ENCODE data around the gene GPR137. TPM values are rescaled to one million over a fixed set of nuclear protein-coding genes. Genes with fewer than 3 reads are reported as not detected.

Gene GPR137
- total RNA-seq, 2 experiments from 2014 or later, result 18.3 to 52.3 TPM

DNA sequence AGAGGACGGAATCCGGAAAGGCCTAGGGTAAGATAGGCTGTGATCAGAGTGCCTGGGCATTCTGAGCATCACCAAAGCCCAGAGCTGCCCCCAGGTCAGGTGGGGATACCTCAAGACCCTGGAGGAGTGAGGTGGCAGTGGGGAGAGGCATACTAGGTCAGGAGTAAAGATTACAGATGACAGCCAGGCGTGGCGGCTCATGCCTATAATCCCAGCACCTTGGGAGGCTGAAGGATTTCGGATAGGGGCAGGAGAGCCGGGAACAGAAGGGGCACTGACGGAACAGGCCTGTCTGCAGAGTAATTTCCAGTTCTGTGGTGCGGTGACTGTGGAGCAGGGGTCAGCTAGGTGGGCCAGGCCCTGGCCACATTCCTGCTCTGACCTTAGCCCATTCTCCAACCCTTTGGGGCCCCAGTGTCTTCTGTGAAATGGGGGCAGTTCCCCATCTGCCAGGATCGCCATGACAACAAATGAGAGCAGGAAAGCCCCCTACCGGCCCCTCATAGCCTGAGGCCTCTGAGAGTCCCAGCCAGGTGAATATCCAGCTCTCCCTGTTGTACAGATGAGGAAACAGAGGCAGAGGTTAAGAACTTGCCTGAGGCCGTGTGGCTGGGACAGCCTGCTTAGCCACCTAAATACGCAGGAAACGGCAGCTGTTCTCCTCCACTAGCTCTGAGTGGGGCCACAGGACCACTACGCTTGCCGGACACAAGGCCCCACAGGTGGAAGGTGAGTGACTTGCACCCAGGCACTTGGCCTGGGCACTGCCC lies 10.4 kb upstream of the GPR137 start:
- ChIA-PET POLR2A (interaction anchor here (0.7 kb wide), 1 partner anchor 29 kb away, joined by 10 read pairs; no protein-coding TSS in a partner anchor), CTCF (ENCODE audit: unreplicated experiment) (no interaction called here)
- Histone ChIP-seq H4K20me1 (ENCODE audit: insufficient read depth, low read length) (no peaks in the 10 kb centered on the region), H3K4me3 (ENCODE audit: low read depth, low read length, poor library complexity, severe bottlenecking) (no peak overlapping the region), H3K36me3 (ENCODE audit: insufficient read depth, low read length) (peaks cover 13% of the 10 kb centered on the region; the same call in 1 of the 2 replicates), H3K4me2 (ENCODE audit: low read length) (no peak overlapping the region), H3K9me2 (ENCODE audit: insufficient read depth, low read length) (no peaks in the 10 kb centered on the region), H3K4me1 (ENCODE audit: insufficient read depth, low read length, poor library complexity, severe bottlenecking) (peaks cover 9% of the 10 kb centered on the region), H3K79me2 (ENCODE audit: insufficient read depth, low read depth, low read length) (peaks cover 11% of the 10 kb centered on the region; the same call in 1 of the 2 replicates), H3K27ac (ENCODE audit: low read depth, low read length, poor library complexity, severe bottlenecking) (no peak overlapping the region), H3K9me3 (ENCODE audit: low read length) (no peaks in the 10 kb centered on the region), H2AFZ (ENCODE audit: low read length) (no peak overlapping the region)
- no TSS peak for BruUV-seq (replicated peaks)
- TF ChIP-seq, protein P1, sequence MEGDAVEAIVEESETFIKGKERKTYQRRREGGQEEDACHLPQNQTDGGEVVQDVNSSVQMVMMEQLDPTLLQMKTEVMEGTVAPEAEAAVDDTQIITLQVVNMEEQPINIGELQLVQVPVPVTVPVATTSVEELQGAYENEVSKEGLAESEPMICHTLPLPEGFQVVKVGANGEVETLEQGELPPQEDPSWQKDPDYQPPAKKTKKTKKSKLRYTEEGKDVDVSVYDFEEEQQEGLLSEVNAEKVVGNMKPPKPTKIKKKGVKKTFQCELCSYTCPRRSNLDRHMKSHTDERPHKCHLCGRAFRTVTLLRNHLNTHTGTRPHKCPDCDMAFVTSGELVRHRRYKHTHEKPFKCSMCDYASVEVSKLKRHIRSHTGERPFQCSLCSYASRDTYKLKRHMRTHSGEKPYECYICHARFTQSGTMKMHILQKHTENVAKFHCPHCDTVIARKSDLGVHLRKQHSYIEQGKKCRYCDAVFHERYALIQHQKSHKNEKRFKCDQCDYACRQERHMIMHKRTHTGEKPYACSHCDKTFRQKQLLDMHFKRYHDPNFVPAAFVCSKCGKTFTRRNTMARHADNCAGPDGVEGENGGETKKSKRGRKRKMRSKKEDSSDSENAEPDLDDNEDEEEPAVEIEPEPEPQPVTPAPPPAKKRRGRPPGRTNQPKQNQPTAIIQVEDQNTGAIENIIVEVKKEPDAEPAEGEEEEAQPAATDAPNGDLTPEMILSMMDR (conservative IDR thresholded peaks at IDR 0.05; ENCODE audit: low read length), result no peak
- DNase-seq (ENCODE audit: low spot score), result no peak
- intact Hi-C loops (cut with micrococcal nuclease; ENCODE audit: unreplicated experiment), result no loop called here

DNA sequence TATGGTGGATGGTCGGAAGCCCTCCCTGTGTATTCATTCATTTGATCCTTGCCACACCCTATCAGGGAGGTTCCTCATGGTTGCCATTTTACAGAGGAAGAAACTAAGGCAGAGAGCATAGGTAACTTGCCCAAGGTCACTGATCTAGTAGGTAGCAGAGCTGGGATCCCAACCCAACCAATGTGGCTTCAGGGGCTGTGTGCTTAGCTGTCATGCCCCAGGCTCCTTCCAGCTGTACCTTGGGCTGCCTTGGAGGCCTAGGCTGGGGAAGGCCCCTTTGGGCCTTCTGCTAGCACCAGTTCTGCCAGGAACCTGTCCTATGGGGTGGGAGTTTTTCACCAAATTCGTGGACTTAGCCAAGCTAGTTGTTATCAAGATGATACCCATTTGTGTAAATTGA lies 9.8 kb upstream of the GPR137 start:
- Histone ChIP-seq H3K4me1 (ENCODE audit: insufficient read depth, low read length, poor library complexity, severe bottlenecking) (peaks cover 9% of the 10 kb centered on the region), H3K9me3 (ENCODE audit: low read length) (no peaks in the 10 kb centered on the region), H3K27ac (ENCODE audit: low read depth, low read length, poor library complexity, severe bottlenecking) (no peak overlapping the region), H3K9me2 (ENCODE audit: insufficient read depth, low read length) (no peaks in the 10 kb centered on the region), H3K79me2 (ENCODE audit: insufficient read depth, low read depth, low read length) (peaks cover 11% of the 10 kb centered on the region; the same call in 1 of the 2 replicates), H3K36me3 (ENCODE audit: insufficient read depth, low read length) (peaks cover 13% of the 10 kb centered on the region; the same call in 1 of the 2 replicates), H3K4me3 (ENCODE audit: low read depth, low read length, poor library complexity, severe bottlenecking) (no peak overlapping the region), H2AFZ (ENCODE audit: low read length) (no peak overlapping the region), H4K20me1 (ENCODE audit: insufficient read depth, low read length) (no peaks in the 10 kb centered on the region), H3K4me2 (ENCODE audit: low read length) (no peak overlapping the region)
- ChIA-PET POLR2A (no interaction called here), CTCF (ENCODE audit: unreplicated experiment) (no interaction called here)
- intact Hi-C loops (cut with micrococcal nuclease; ENCODE audit: unreplicated experiment), result no loop called here
- no TSS peak for BruUV-seq (replicated peaks)
- TF ChIP-seq EZH2phosphoT487 (IDR thresholded peaks at IDR 0.05; ENCODE audit: borderline replicate concordance, low read depth, low read length), result no peak
- TF ChIP-seq, protein P1 (conservative IDR thresholded peaks at IDR 0.05; ENCODE audit: low read length), result no peak
- DNase-seq (ENCODE audit: low spot score), result no peak

Data from OCI-LY7 (cell line).